Lower leg skin (tissue), 4 donors: Measurements from ENCODE around the gene C16orf86. TPM values are rescaled to one million over a fixed set of nuclear protein-coding genes. Genes with fewer than 3 reads are reported as not detected.

Experiments used
- DNase-seq, 2 donors: peaks; one replicate each; pipeline ENCODE4 v3.0.0-alpha.2; 2019; ENCODE audit warnings: low spot score in 2 of 2
- H3K4me3 ChIP-seq: fragments of 200-600 bp; sonication (generic); 2 replicates; pipeline ENCODE4 v1.5.1; 2017; ENCODE audit warnings: mild to moderate bottlenecking, low read depth; ENCODE audit not compliant: poor library complexity, severe bottlenecking
- POLR2A ChIP-seq, 2 donors: fragments of 450-650 bp; IDR thresholded peaks; one replicate each; pipeline ENCODE4 v1.6.1; 2016 to 2017; ENCODE audit warnings: antibody characterized with exemption in 2 of 2, mild to moderate bottlenecking in 1 of 2, moderate library complexity in 1 of 2
- whole genome bisulfite sequencing, 2 donors: methylation state at CpG; one replicate each; pipeline ENCODE4 v1.1.5; 2018; 5-methylcytosine and 5-hydroxymethylcytosine counted together
- intact Hi-C: fragments of 100-400 bp; cut with DNase I; formaldehyde crosslinking; loops from one replicate; pipeline ENCODE4 v1.15.0; 2023; ENCODE audit warnings: low total_unique reads
- total RNA-seq, 4 donors: library from RNA; depleted of rRNA; stranded (reverse); fragments of >200 nt; gene quantifications; one replicate each; pipeline ENCODE4 v1.1.0, GENCODE V29; 2016
- TF ChIP-seq, protein P1 (sequence below), 3 donors: fragments of 450-650 bp; IDR thresholded peaks; one replicate each; pipeline ENCODE4 v1.5.1; 2016; ENCODE audit warnings: antibody characterized with exemption in 3 of 3, mild to moderate bottlenecking in 3 of 3, moderate library complexity in 2 of 3

C16orf86 gene
- total RNA-seq, 4 donors from 2014 or later = 2.2 to 10.4 (median 7.2) TPM

GRCh38 chr16:67673712-67674580 lies 7.3 kb downstream of the C16orf86 start:
- peak; percentile 63 to 93 for DNase-seq
- intact Hi-C loops = loop anchor here (5.0 kb wide), 1 partner anchor 138 kb away; no protein-coding TSS in a partner anchor
- WGBS, 2 donors = 30 to 37% methylated on average over 19 to 21 of the region's 21 CpGs
- TF ChIP-seq, protein P1, sequence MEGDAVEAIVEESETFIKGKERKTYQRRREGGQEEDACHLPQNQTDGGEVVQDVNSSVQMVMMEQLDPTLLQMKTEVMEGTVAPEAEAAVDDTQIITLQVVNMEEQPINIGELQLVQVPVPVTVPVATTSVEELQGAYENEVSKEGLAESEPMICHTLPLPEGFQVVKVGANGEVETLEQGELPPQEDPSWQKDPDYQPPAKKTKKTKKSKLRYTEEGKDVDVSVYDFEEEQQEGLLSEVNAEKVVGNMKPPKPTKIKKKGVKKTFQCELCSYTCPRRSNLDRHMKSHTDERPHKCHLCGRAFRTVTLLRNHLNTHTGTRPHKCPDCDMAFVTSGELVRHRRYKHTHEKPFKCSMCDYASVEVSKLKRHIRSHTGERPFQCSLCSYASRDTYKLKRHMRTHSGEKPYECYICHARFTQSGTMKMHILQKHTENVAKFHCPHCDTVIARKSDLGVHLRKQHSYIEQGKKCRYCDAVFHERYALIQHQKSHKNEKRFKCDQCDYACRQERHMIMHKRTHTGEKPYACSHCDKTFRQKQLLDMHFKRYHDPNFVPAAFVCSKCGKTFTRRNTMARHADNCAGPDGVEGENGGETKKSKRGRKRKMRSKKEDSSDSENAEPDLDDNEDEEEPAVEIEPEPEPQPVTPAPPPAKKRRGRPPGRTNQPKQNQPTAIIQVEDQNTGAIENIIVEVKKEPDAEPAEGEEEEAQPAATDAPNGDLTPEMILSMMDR (IDR thresholded peaks at IDR 0.05) = no peak
- no peak for TF ChIP-seq POLR2A (IDR thresholded peaks at IDR 0.05)
- H3K4me3 ChIP-seq = no peak overlapping the region

- intact Hi-C loops = loop anchor here (5.0 kb wide), 1 partner anchor 137 kb away; no protein-coding TSS in a partner anchor
- no peak overlapping the region for H3K4me3 ChIP-seq
- 92 to 93% methylated on average over 15 to 28 of the region's 28 CpGs for WGBS, 2 donors
- TF ChIP-seq POLR2A (IDR thresholded peaks at IDR 0.05) = no peak
- TF ChIP-seq, protein P1 (IDR thresholded peaks at IDR 0.05) = no peak
- no peak for DNase-seq
These were observed 8.4 kb downstream of the C16orf86 start for GRCh38 chr16:67674851-67675578.

GRCh38 chr16:67675579-67675935 lies 8.9 kb downstream of the C16orf86 start:
- WGBS, 2 donors = 80 to 95% methylated on average over 1 to 17 of the region's 17 CpGs
- intact Hi-C loops = no loop called here
- DNase-seq = no peak

GRCh38 chr16:67675999-67676398 lies 9.4 kb downstream of the C16orf86 start:
- no peak for DNase-seq
- 95 to 96% methylated on average over 7 of the region's 7 CpGs for WGBS, 2 donors
- TF ChIP-seq, protein P1 (IDR thresholded peaks at IDR 0.05) = no peak
- TF ChIP-seq POLR2A (IDR thresholded peaks at IDR 0.05) = no peak
- no peak overlapping the region for H3K4me3 ChIP-seq
- intact Hi-C loops = no loop called here

More at GRCh38 chr16:67675579-67675935, 8.9 kb downstream of the C16orf86 start:
- TF ChIP-seq POLR2A (IDR thresholded peaks at IDR 0.05) = no peak
- TF ChIP-seq, protein P1 (IDR thresholded peaks at IDR 0.05) = no peak
- no peak overlapping the region for H3K4me3 ChIP-seq

GRCh38 chr16:67676516-67676915 lies 9.9 kb downstream of the C16orf86 start:
- intact Hi-C loops = no loop called here
- no peak for TF ChIP-seq POLR2A (IDR thresholded peaks at IDR 0.05)
- TF ChIP-seq, protein P1 (IDR thresholded peaks at IDR 0.05) = no peak
- H3K4me3 ChIP-seq = no peak overlapping the region
- WGBS, 2 donors = 48 to 59% methylated on average over 4 of the region's 4 CpGs
- DNase-seq = no peak
